HG02938 (cell line): ENCODE results near the gene SMARCA2.
A peak's percentile ranks its signal among the peaks of the same experiment; 100 is the strongest.

Experiments
- ATAC-seq: cut with Tn5 transposase; IDR thresholded peaks from one replicate; pipeline ENCODE4 v1.9.1; 2021; ENCODE audit warnings: mild to moderate bottlenecking, moderate library complexity; ENCODE audit not compliant: unreplicated experiment

SMARCA2 gene

DNA sequence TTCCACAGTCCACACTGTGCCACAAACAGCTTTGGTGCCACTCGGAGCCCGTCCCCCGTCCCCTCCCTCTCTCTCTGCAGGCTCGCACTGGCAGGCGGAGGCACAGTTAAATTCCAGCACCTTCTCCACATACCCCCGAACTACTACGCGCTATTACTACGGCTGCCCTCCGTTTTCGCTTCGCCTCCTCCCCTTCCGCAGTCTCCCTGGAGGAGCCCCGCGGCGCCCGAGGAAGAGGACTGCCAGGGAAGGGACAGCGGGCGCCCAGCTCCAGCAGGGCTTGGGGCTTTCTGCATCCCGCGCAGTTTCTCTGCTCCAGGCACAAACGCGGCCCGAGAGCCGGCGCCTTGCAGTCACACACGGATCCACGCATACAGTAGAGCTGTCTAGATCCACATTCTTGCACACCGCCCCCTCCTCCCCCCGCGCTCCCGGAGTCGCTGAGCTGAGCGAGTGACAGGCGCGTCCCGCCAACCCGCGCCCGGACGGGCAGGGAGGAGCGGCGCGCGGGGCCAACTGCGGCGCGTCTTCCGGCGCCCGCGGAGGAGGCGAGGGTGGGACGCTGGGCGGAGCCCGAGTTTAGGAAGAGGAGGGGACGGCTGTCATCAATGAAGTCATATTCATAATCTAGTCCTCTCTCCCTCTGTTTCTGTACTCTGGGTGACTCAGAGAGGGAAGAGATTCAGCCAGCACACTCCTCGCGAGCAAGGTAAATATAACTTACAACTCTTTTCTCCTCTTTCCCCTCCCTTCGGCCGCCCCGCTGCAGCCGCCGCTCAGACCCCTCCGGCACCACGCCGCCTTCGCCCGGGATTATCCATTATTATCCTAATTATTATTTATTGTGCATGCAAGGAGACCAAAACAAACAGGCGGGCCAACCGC is at the start of gene SMARCA2:
Gene SMARCA2 (plus strand): TSS at position 652 of the 885 bp plus-strand sequence. CDS start 13,676 bp downstream, outside the sequence.
- peak; percentile 71 for ATAC-seq

- ATAC-seq, result no peak
These were observed 48.3 kb upstream of the SMARCA2 start for GRCh38 chr9:1966725-1967366.

GRCh38 chr9:1969160-1969559 is 46.0 kb upstream of the SMARCA2 start:
- no peak for ATAC-seq

DNA sequence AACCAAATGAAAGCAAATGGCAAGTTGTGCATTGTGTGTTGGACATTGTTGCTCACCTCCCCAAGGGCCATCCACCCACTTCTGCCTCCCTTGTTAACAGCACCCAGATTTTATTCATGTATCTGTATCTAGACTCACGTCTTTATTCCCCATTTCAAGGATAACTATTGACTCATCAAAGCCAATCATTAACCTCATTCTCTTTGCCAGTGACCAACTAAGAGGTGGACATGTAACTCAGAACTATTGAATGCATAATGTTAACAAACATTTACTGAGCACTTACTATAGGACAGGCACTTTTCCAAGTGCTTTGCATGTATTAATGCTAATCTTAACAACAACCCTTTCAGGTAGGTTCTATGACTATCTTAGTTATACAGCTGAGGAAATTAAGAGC is 45.2 kb upstream of the SMARCA2 start:
- no peak for ATAC-seq

DNA sequence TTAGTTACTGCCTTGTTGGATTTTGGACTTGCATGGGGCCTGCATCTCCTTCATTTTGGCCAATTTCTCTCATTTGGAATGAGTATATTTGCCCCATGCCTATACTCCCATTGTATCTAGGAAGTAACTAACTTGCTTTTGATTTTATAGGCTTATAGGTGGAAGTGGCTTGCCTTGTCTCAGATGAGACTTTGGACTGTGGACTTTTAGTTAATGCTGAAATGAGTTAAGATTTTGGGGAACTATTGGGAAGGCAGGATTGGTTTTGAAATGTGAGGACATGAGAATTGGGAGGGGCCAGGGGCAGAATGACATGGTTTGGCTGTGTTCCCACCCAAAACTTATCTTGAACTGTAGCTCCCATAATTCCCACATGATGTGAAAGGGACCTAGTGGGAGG is 42.5 kb upstream of the SMARCA2 start:
- no peak for ATAC-seq

DNA sequence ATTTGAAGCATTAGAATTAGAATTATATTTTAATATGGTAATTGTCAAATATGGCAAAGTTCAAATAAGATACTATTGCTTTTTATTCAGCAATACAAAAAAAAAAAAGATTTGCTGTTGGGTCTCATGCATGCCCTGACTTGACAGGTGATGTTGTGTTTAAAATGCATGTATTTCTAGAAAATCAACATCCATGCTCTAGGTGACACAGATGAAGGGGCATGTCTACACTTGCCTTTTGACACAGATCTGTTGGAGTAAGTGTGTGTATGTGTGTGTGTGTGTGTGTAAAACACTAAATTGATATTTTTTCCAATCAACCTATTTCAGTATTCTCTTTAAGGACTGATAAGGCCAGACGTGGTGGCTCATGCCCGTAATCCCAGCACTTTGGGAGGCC is 38.1 kb upstream of the SMARCA2 start:
- no peak for ATAC-seq

DNA sequence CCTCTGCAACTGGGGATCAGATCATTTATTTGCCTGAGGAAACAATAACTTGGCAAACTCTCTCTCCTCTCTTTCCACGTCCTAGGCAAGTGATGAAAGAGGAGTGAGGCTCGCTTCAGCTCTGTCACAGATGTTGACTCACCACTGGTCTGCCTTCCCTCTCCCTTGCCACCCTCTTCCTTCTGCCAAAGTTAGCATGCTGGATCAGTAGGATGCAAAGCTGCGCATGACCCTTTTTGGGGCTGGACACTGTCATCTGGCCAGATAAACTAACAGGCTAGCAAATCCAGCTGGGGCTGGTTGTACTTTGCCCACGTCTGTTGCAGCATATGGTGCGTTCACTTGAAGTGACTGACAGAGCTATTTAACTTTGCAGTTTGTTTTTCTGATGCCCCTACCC is 36.2 kb upstream of the SMARCA2 start:
- no peak for ATAC-seq

GRCh38 chr9:1979741-1980367 is 35.3 kb upstream of the SMARCA2 start:
- ATAC-seq, result no peak

GRCh38 chr9:1980387-1980786 is 34.8 kb upstream of the SMARCA2 start:
- no peak for ATAC-seq

DNA sequence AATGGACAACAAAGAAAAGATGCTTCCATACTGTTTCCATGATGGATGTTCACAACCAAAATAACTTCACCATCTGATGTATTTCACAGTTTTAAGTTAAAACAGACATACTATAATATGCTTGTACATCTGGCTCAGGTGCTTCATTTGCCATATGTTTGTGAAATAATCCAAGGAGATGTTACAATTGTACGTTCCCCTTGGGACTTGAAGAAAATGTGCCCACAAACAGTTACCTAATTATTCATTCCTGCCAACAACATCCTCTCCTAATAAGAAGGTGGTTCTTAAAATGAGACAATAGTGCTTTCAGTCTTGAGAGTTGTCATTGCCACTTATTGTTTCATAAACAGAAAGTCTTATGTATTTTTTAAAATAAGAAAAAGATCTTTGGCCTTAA is 33.1 kb upstream of the SMARCA2 start:
- ATAC-seq, result no peak

DNA sequence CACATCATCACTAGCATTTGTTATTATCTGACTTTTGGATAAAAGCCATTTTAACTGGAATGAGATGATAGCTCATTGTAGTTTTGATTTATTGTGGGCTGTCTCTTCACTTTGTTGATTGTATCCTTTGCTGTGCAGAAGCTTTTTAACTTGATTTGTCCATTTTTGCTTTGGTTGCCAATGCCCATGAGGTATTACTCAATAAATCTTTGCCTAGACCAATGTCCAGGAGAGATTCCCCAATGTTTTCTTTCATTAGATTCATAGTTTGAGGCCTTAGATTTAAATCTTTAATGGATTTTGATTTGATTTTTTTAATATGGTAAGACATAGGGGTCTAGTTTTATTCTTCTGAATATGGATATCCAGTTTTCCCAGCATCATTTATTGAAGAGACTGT is 28.8 kb upstream of the SMARCA2 start:
- ATAC-seq, result no peak

DNA sequence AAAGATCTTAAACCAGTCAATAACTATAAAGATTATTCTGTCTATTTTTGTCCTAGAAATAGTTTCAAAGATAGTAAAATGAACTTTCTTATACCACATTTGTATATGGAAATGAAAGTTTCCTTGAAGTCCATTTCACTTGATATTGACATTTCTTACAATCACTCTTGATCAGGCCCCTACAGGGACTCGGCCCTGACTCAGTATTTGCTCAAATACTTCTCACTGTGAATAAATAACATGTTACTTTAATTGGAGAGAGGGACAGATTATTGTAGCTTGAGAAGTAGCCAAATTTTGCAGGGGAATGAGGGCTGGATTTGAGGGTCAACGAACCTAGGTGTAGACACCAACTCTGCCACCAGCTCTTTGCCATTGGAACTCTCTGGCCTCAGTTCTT is 25.6 kb upstream of the SMARCA2 start:
- no peak for ATAC-seq

GRCh38 chr9:1994180-1994579 is 21.0 kb upstream of the SMARCA2 start:
- ATAC-seq, result no peak

- ATAC-seq, result no peak
These were observed 20.1 kb upstream of the SMARCA2 start for GRCh38 chr9:1995084-1995483.

GRCh38 chr9:1996156-1996555 is 19.0 kb upstream of the SMARCA2 start:
- ATAC-seq, result no peak

DNA sequence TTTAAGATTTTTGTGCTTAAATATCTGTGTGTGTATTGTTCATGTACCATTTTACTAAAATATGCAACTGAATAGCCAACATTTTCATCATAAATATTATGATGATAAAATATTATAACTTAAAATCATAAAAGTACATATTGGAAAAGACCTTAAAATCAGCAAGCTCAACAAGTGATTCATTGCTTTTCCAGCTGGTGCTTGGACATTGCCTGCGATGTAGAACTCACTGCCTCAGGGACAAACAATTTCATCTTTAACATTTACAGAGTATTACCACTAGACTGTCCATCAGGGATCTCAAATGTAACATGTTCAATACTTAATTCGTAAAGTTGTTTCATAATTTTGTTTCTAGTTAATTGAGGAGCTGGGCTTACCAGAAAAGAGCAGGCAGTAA is 17.5 kb upstream of the SMARCA2 start:
- no peak for ATAC-seq

DNA sequence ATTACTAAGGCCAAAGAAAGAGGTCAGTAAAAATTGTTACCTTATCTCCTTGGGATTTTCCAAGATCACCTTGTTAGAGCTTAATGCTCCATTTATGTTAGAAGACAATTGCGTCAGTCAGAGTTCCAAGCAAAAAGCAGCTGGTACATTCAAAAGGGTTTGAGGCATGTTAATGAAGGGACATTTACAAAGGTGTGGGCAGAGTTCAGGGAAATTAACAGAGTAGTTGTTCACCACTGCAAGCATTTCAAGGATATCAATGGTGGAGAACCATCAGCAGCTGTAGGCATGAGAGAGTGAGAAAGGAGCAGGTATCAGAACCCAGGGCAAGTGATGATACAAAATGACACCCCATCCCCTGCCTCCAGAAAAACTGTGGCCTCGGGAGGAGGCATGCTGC is 17.0 kb upstream of the SMARCA2 start:
- ATAC-seq, result no peak

DNA sequence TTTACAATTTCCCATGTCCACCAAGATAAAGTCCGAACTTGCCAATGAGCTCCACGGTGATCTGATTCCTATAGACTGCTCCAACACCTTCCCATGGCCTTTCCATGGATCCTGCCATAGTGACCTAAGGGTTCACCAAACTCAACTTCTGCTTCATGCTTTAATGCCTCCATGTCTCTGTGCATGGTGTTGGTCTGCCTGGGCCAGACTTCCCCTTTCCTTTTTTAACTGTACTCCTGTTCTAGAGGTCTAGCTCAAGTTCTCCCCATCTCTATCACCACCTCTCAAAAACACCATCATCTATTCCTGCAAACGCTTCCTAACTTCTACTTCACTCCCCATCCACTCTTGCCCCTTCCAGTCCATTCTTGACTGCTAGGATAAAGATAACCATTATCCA is 14.8 kb upstream of the SMARCA2 start:
- ATAC-seq, result no peak

DNA sequence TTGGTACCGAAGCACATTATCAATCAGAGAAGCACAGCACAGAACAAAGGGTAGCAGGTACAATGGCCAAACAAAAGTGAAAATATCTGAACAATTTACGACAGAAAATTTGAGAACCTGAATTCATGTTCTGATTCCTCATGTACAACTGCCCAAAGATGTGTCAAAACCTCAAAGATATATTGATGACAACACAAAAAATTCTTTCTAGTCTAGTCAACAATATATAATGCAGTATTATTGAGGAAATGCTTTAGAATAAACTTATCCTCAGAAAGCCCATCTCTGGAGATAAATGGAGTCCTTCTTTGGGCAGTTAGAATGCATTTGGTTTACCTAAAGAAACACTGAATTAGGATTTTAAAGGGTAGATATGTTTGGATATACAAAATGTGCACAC is 6.8 kb upstream of the SMARCA2 start:
- ATAC-seq, result no peak

- peak; percentile 26 for ATAC-seq
These were observed 2.8 kb upstream of the SMARCA2 start for GRCh38 chr9:2012347-2012746.

DNA sequence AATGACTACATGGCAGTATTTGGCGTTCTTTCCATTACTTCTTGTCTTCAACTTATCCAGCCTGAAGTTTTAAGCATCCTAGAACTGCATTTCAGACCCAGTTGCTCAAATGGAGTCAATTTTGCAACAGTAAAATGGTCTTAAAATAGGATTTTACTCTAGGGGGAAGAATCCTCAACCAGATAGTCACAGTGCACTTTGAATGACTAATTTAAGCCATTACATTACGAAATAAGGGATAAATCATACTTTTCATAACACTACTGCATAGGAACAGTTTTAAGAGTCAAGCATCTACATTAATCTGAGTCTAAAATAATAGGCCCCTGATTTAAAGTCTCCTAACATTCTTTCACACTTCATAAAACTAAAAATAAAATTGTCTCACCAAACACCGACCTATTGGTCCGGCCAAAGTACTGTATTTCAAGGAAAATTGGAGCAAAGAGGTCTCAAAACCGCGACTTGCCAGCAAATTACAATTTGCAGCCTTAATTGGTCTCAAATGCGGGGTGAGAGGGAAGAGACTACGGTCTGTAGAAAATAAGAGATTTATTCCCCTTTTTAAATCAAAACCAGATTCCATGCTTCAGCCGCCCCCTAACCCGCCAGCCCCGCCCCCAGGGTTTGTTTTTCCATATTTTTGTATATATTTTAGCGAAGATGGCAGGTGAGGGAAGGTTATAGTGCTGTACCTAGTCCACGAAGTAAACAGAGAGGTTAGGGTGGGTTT is 1.2 kb upstream of the SMARCA2 start:
- no peak for ATAC-seq
